Stimulated activated CD8-positive, alpha-beta memory T cell treated with anti-CD3 and anti-CD28 coated beads, Interleukin-12 subunit alpha, Interleukin-12 subunit beta, amount 100 ng/mL, for 1 hour (primary cell): ENCODE measurements around the gene FGD3.
A peak's percentile ranks its signal among the peaks of the same experiment; 100 is the strongest.
"Not testable (repeated sequence)": the region's sequence is repeated elsewhere in the genome, so short reads cannot be mapped to it uniquely, and the experiment has no call there.

ENCODE experiments used
- DNase-seq: peaks from one replicate; pipeline ENCODE4 v3.0.0-alpha.2; 2020; ENCODE audit warnings: low read depth

The FGD3 gene

GRCh38 chr9:92978345-92978875 lies 31.1 kb downstream of the FGD3 start:
- no peak for DNase-seq

DNA sequence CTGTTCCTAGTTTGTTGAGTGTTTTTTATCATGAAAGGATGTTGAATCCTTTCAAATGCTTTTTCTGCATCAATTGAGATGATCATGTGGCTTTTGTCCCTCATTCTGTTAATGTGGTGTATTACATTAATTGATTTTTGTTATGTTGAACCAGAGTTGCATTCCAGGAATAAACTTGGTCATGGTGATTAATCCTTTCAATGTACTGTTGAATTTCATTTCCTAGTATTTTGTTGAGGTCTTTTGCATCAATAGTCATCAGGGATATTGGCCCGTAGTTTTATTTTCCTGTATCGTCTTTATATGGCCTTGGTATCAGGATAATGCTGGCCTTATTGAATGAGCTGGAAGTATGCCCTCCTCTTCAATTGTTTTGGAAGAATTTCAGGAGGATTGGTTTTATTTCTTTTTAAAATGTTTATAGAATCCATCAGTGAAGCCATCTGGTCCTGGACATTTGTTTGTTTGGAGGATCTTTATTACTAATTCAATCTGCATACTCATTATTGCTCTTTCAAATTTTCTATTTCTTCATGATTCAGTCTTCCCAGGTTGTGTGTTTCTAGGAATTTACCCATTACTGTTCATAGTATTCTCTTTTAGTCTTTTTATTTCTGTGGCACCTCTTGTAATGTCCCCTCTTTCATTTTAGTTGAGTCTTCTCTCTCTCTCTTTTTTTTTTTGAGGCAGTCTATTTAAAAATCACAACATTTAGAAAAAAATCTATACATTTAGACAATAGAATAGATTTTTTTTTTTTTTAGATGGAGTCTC lies 32.1 kb downstream of the FGD3 start:
- no peak for DNase-seq

- DNase-seq, result no peak
Observed at GRCh38 chr9:92980085-92980745, 32.9 kb downstream of the FGD3 start.

DNA sequence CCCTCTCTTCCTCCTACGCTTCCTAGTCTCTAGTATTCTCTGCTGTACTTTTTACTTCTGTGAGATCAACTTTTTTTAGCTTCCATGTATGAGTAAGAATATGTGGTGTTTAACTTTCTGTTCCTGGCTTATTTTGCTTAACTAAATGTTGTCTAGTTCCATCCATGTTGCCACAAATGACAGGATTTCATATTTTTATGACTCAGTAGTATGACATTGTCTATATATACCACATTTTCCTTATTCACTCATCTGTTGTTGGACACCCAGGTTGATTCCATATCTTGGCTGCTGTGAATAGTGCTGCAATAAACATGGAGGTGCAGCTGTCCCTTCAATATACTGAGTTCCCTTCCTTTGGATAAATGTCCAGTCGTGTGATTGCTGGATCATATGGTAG lies 34.8 kb downstream of the FGD3 start:
- DNase-seq, result no peak

- DNase-seq, result no peak
Observed at GRCh38 chr9:92983984-92984589, 36.8 kb downstream of the FGD3 start.

GRCh38 chr9:92984976-92985375 lies 37.7 kb downstream of the FGD3 start:
- DNase-seq, result no peak

- DNase-seq, result no peak
Observed at GRCh38 chr9:92986176-92987119, 39.1 kb downstream of the FGD3 start.

GRCh38 chr9:92988215-92988768 lies 41.0 kb downstream of the FGD3 start:
- DNase-seq, result no peak

DNA sequence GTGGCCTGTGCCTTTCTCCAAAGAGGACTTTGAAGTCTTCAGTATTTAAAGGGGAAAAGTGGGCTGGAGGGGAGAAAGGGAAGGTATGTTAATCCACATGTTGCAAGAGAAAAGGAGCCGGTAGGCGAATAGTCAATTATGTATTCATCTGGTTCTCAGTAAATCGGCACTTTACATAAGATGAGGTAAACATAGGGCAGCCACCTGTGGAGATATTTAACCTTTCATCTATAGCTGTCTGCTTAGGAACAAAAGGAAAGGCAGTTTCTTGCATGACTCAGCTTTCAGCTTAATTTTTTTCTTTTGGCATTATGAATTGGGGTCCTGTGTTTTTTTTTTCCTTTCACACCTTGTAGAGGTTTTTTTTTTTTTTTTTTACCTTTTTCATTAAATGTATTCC lies 42.2 kb downstream of the FGD3 start:
- no peak for DNase-seq

DNA sequence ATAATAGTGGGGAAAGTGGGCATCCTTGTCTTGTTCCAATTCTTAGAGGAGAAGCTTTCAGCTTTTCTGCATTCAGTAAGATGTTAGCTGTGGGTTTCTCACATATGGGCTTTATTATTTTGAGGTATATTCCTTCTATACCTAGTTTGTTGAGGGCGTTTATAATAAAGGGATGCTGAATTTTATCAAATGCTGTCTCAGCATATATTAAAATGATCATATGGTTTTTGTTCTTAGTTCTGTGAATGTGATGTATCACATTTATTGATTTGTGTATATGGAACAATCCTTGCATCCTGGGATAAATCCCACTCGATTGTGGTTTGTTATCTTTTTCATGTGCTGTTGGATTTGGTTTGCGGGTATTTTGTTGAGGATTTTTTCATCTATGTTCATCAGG lies 43.1 kb downstream of the FGD3 start:
- DNase-seq, result no peak

DNA sequence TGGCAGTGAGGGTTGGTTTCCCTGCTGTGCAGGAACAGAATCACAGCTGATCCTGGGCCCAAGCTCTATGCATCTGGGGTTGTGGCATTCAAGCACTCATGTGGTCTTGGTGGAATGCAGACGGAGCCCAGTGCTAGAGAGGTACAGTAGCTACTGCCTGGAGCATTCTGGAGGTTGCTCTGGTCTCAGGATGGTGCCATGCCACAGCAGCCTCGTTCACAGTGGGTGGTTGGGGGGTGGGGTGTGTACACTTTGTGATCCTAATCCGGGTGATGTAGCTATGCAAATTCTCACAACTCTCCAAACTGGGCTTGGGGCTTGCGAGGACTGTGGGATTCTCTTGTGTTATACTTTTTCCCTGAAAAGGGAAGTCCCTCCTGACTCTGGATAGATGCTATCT lies 45.2 kb downstream of the FGD3 start:
- no peak for DNase-seq

- DNase-seq, result not testable (repeated sequence)
Observed at GRCh38 chr9:92998871-92999270, 51.5 kb downstream of the FGD3 start.

DNA sequence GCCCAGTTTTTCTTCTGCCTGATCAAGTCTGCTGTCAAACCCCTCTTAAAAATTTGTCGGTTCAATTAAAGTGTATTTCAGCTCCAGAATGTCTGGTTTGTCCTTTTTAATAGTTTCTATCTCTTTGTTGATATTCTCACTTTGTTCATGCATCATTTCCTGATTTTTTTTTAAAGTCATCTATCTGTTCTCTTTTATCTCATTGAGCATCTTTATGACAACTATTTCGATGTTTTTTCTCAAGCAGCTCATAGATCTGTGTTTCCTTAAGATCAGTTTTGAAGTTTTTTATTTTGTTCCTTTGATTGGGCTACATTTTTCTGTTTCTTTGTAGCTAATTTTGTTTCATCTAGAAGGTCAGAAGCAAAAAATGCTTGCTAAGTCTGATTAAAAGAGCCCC lies 53.7 kb downstream of the FGD3 start:
- DNase-seq, result no peak

DNA sequence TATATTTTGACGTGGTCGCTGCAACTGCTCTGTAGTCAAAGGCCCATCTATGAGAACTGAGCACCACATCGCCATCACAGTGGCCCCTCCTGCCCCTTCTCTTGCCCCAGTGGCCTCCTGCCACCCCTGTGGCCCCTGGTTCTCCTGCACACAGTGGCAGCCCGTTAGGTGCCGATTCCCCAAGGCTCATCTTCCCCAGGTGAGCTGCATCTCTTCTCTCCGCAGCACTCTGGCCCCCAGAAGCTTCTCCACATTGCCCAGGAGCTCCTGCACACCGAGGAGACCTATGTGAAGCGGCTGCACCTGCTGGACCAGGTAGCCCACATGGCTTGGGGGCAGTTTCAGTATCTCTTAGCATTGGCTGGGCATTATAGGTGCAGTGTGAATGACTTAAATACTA lies 55.4 kb downstream of the FGD3 start:
- no peak for DNase-seq

GRCh38 chr9:93003552-93004407 lies 56.5 kb downstream of the FGD3 start:
- peak; percentile 26 for DNase-seq

GRCh38 chr9:93004561-93004960 lies 57.2 kb downstream of the FGD3 start:
- no peak for DNase-seq

DNA sequence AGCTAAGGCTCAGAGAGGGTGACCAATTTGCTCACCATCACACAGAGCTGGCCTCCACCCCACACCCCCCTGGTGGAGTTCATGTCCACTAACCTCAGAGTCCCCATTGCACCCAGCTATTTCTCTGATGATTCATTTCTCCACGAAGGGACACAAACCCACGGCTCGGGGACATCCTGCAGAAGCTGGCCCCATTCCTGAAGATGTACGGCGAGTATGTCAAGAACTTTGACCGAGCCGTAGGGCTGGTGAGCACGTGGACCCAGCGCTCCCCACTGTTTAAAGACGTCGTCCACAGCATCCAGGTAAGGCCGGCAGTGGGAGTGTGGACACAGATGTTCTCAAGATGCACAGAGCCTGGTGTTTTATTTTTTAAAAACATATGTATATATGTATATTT lies 58.6 kb downstream of the FGD3 start:
- no peak for DNase-seq

DNA sequence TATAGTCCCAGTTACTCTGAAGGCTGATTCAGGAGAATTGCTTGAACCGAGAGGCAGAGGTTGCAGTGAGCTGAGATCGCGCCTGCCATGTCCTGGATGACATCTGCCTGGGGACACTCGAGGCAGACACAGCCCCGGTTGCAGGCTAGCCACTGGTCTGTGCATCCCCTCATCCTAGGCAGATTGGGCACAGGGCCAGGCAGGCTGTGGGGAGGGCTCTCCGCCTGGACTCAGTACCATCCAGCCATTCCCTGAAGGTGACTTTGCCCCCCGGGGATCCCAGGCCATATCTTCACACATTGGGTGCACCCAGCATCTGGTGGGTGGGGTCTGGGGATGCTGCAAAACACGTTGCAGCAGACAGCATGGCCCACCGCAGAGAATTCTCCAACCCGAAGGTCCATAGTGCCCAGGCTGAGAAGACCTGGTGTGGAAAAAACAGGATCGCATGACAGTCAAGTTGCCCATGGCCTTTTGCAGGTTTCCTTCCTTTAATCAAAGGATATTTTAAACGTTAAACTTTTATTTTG lies 60.3 kb downstream of the FGD3 start:
- DNase-seq, result no peak

GRCh38 chr9:93008457-93008856 lies 61.1 kb downstream of the FGD3 start:
- no peak for DNase-seq

DNA sequence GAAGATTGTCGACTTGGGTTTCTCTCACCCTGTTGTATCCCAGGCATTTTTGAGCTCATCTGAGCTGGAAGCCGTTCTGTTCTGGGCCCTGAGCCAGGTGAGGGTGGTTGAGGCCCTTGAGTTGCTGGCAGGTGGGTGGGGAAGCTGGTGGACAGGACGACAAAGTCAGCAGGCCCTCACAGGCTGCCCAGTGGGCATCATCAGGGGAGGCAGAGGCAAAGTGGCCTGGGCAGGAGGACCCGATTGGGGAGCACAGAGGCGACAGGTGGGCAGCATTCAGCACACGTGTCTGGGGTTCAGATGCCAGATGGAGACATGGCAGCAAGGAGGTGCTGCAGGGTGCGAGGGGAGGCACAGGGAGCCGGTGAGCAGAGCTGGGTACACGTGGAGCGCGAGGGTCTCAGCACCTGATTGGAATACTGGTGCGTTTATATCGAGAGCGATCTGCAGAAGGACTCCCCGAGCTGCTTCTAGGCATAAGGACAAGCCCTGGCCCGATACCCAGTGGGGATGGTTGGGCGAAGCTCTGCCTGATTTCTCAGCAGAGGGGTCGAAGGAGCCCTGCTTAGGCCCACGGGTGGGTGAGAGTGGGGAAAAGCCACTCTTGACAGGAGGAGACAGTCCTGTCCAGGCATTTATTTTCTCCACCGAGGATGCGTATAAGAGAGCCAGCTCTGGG lies 62.2 kb downstream of the FGD3 start:
- DNase-seq, result no peak
